H1 (cell line): ENCODE results near the gene SURF2. TPM values are rescaled to one million over a fixed set of nuclear protein-coding genes. Genes with fewer than 3 reads are reported as not detected.

ENCODE experiments used
- CTCF ChIA-PET: fragments of 300-600 bp; sonication (Branson Sonifier 250); formaldehyde crosslinking; loops from one replicate; lab custom pipeline; 2021; ENCODE audit not compliant: partially characterized antibody; lab: Charles Lee
- POLR2A ChIA-PET: fragments of 300-600 bp; sonication (Branson Sonifier 250); formaldehyde crosslinking; loops from one replicate; lab custom pipeline; 2021; ENCODE audit warnings: inconsistent platforms; ENCODE audit not compliant: partially characterized antibody; lab: Charles Lee
- DNase-seq, 2 experiments: peaks; one replicate each; pipeline versions ENCODE4 v3.0.0 to v3.0.0-alpha.2; 2010 to 2022; ENCODE audit warnings: low spot score in 2 of 2, low read depth in 1 of 2, mixed read lengths in 1 of 2
- FAIRE-seq: peaks from 2 replicates; lab custom pipeline; 2011; peaks lifted over from hg19 to GRCh38; lab: Jason Lieb, UNC
- H2AFZ ChIP-seq: 2 replicates; pipeline ENCODE4 v1.8.1; 2012; ENCODE audit warnings: low read length, inconsistent platforms
- H2AK5ac ChIP-seq: 2 replicates; pipeline ENCODE4 v1.6.1; 2013; ENCODE audit warnings: low read depth, low read length
- H2BK120ac ChIP-seq: replicated peaks from 2 replicates; pipeline ENCODE3; 2013; ENCODE audit warnings: low read depth, low read length, inconsistent platforms
- H2BK12ac ChIP-seq: 2 replicates; pipeline ENCODE4 v1.6.1; 2013; ENCODE audit warnings: low read depth, low read length
- H2BK15ac ChIP-seq: 2 replicates; pipeline ENCODE4 v1.6.1; 2013; ENCODE audit warnings: low read length
- H2BK20ac ChIP-seq: 2 replicates; pipeline ENCODE4 v1.6.1; 2013; ENCODE audit warnings: low read length
- H2BK5ac ChIP-seq: 2 replicates; pipeline ENCODE4 v1.6.1; 2013; ENCODE audit warnings: low read depth, low read length
- H3K14ac ChIP-seq: 2 replicates; pipeline ENCODE4 v1.6.1; 2013; ENCODE audit warnings: inconsistent platforms; ENCODE audit not compliant: insufficient read length
- H3K18ac ChIP-seq: 2 replicates; pipeline ENCODE4 v1.6.1; 2013; ENCODE audit warnings: low read length; ENCODE audit errors: extremely low read depth
- H3K23ac ChIP-seq: 2 replicates; pipeline ENCODE4 v1.6.1; 2013; ENCODE audit warnings: inconsistent platforms; ENCODE audit not compliant: insufficient read length
- H3K23me2 ChIP-seq: 2 replicates; pipeline ENCODE4 v1.6.1; 2013; ENCODE audit warnings: low read depth, low read length
- H3K27ac ChIP-seq: 2 replicates; pipeline ENCODE4 v1.6.1; 2011; ENCODE audit warnings: low read depth, low read length, inconsistent platforms
- H3K27me3 ChIP-seq, 4 experiments: replicated peaks in 1 of 4; 1 replicate in 1 of 4; 2 replicates in 3 of 4; pipeline versions ENCODE4 v1.6.1 to v1.8.1; 2011 to 2013; ENCODE audit warnings: low read length in 3 of 4, mild to moderate bottlenecking in 3 of 4, inconsistent platforms in 2 of 4, mixed read lengths in 2 of 4, moderate library complexity in 1 of 4; ENCODE audit not compliant: control insufficient read depth in 3 of 4, insufficient read depth in 3 of 4; ENCODE audit errors: extremely low read depth in 1 of 4
- H3K36me3 ChIP-seq, 4 experiments: 2 replicates each; pipeline versions ENCODE4 v1.6.1 to v1.8.1; 2011 to 2013; ENCODE audit warnings: mild to moderate bottlenecking in 4 of 4, low read length in 3 of 4, moderate library complexity in 2 of 4, control low read depth in 1 of 4, inconsistent platforms in 1 of 4; ENCODE audit not compliant: insufficient read depth in 4 of 4, control insufficient read depth in 2 of 4
- H3K4ac ChIP-seq: replicated peaks from 2 replicates; pipeline ENCODE3; 2013; ENCODE audit warnings: low read length, low read depth, mixed read lengths, inconsistent platforms; ENCODE audit not compliant: insufficient read length
- H3K4me1 ChIP-seq, 4 experiments: replicated peaks in 1 of 4; 1 replicate in 1 of 4; 2 replicates in 3 of 4; pipeline versions ENCODE4 v1.6.1 to v1.8.1; 2011 to 2013; ENCODE audit warnings: low read length in 3 of 4, inconsistent platforms in 2 of 4, mixed read lengths in 1 of 4; ENCODE audit not compliant: insufficient read depth in 4 of 4, control insufficient read depth in 3 of 4
- H3K4me2 ChIP-seq, 2 experiments: 2 replicates each; pipeline versions ENCODE4 v1.6.1 to v1.8.1; 2011 to 2013; ENCODE audit warnings: low read depth in 2 of 2, low read length in 2 of 2, control low read depth in 1 of 2, inconsistent platforms in 1 of 2, mild to moderate bottlenecking in 1 of 2; ENCODE audit not compliant: insufficient read depth in 1 of 2
- H3K4me3 ChIP-seq, 4 experiments: fragments of 200-600, 300-600 bp in 1 of 4; sonication (generic), shearing (Covaris generic), sonication (Bioruptor Twin) in 1 of 4; 2 replicates each; pipeline versions ENCODE4 v1.5.1 to v1.8.1; 2011 to 2016; ENCODE audit warnings: low read length in 4 of 4, low read depth in 3 of 4, control low read depth in 2 of 4, inconsistent platforms in 2 of 4, mild to moderate bottlenecking in 2 of 4, mixed read lengths in 1 of 4, moderate library complexity in 1 of 4; ENCODE audit not compliant: insufficient read depth in 2 of 4; ENCODE audit errors: extremely low read depth in 1 of 4
- H3K56ac ChIP-seq: replicated peaks from 2 replicates; pipeline ENCODE3; 2013; ENCODE audit warnings: low read depth, mild to moderate bottlenecking, mixed read lengths, low read length, inconsistent platforms; ENCODE audit not compliant: insufficient read length
- H3K79me1 ChIP-seq: 2 replicates; pipeline ENCODE4 v1.6.1; 2013; ENCODE audit warnings: low read depth, low read length, control low read depth
- H3K79me2 ChIP-seq, 2 experiments: 2 replicates each; pipeline versions ENCODE4 v1.6.1 to v1.8.1; 2012 to 2013; ENCODE audit warnings: low read length in 2 of 2, mild to moderate bottlenecking in 2 of 2, inconsistent platforms in 1 of 2; ENCODE audit not compliant: insufficient read depth in 2 of 2, control insufficient read depth in 1 of 2
- H3K9ac ChIP-seq, 4 experiments: replicated peaks in 1 of 4; 1 replicate in 1 of 4; 2 replicates in 3 of 4; pipeline versions ENCODE4 v1.6.1 to v1.8.1; 2011 to 2013; ENCODE audit warnings: low read depth in 3 of 4, low read length in 3 of 4, control low read depth in 2 of 4, mild to moderate bottlenecking in 2 of 4, moderate library complexity in 2 of 4, inconsistent platforms in 1 of 4; ENCODE audit errors: extremely low read depth in 1 of 4
- H3K9me3 ChIP-seq, 2 experiments: 2 replicates each; pipeline versions ENCODE4 v1.6.1 to v1.8.1; 2012 to 2013; ENCODE audit warnings: mild to moderate bottlenecking in 2 of 2, moderate library complexity in 2 of 2, control low read depth in 1 of 2, inconsistent platforms in 1 of 2, low read depth in 1 of 2, low read length in 1 of 2, mixed read lengths in 1 of 2; ENCODE audit not compliant: insufficient read depth in 2 of 2
- H4K20me1 ChIP-seq, 2 experiments: replicated peaks in 1 of 2; 2 replicates each; pipeline versions ENCODE3 to v1.8.1; 2011 to 2013; ENCODE audit warnings: inconsistent platforms in 2 of 2, low read length in 2 of 2, mild to moderate bottlenecking in 1 of 2; ENCODE audit not compliant: insufficient read depth in 2 of 2, control insufficient read depth in 1 of 2
- H4K5ac ChIP-seq: 2 replicates; pipeline ENCODE4 v1.6.1; 2013; ENCODE audit warnings: low read length, low read depth, mixed read lengths, inconsistent platforms; ENCODE audit not compliant: insufficient read length
- H4K8ac ChIP-seq: 2 replicates; pipeline ENCODE4 v1.8.0; 2013; ENCODE audit warnings: mild to moderate bottlenecking, moderate library complexity, low read length, inconsistent platforms; ENCODE audit not compliant: insufficient read depth; ENCODE audit errors: extremely low read depth
- H4K91ac ChIP-seq: replicated peaks from 2 replicates; pipeline ENCODE3; 2013; ENCODE audit warnings: low read length, mixed read lengths, inconsistent platforms; ENCODE audit not compliant: insufficient read length
- BCL11A ChIP-seq, 2 experiments: IDR thresholded peaks; one replicate each; pipeline ENCODE4 v1.6.1; 2011; ENCODE audit warnings: low read depth in 2 of 2, low read length in 2 of 2, mild to moderate bottlenecking in 2 of 2
- BRCA1 ChIP-seq: IDR thresholded peaks from 2 replicates; pipeline ENCODE4 v1.6.1; 2012; ENCODE audit warnings: low read depth, low read length, improper control_type of control experiment
- CBX5 ChIP-seq: fragments of 300-800, 300-1000 bp; sonication (generic); IDR thresholded peaks from 2 replicates; pipeline ENCODE4 v1.7.1; 2016; ENCODE audit warnings: antibody characterized with exemption, low read length, low read depth
- MAX ChIP-seq: IDR thresholded peaks from 2 replicates; pipeline ENCODE4 v1.6.1; 2012; ENCODE audit warnings: inconsistent platforms
- POLR2AphosphoS5 ChIP-seq: IDR thresholded peaks from 2 replicates; pipeline ENCODE4 v1.6.1; 2011; ENCODE audit warnings: low read depth, low read length
- SRF ChIP-seq: IDR thresholded peaks from 2 replicates; pipeline ENCODE4 v1.6.1; 2011; ENCODE audit warnings: mild to moderate bottlenecking, low read depth, low read length, moderate library complexity
- TEAD4 ChIP-seq: IDR thresholded peaks from 2 replicates; pipeline ENCODE4 v1.6.1; 2012; ENCODE audit warnings: low read depth, low read length, inconsistent platforms, mixed read lengths
- USF2 ChIP-seq: IDR thresholded peaks from 2 replicates; pipeline ENCODE4 v1.6.1; 2011; ENCODE audit warnings: low read length, improper control_type of control experiment
- ZNF274 ChIP-seq: IDR thresholded peaks from 2 replicates; pipeline ENCODE4 v1.7.0; 2012; ENCODE audit warnings: low read length, borderline replicate concordance; ENCODE audit errors: extremely low read depth
- WGBS, 2 experiments: shearing (Covaris generic) in 1 of 2; methylation state at CpG; one replicate each; pipeline versions ENCODE4 v1.1.6 to v1.1.7; 2013 to 2015; ENCODE audit warnings: low lambda C conversion rate in 2 of 2, mixed read lengths in 2 of 2, inconsistent platforms in 1 of 2, low coverage in 1 of 2, missing lambda C conversion rate in 1 of 2; ENCODE audit not compliant: insufficient replicate concordance in 2 of 2, insufficient coverage in 1 of 2, insufficient read length in 1 of 2; ENCODE audit errors: extremely low coverage in 1 of 2, missing lambda C conversion rate in 1 of 2; 5-methylcytosine and 5-hydroxymethylcytosine counted together
- polyA plus RNA-seq, 7 experiments: library from polyadenylated mRNA; depleted of rRNA in 3 of 7; stranded (reverse) in 5 of 7; unstranded in 2 of 7; fragments of >200 nt in 5 of 7; fragments of 200-250 nt in 2 of 7; gene quantifications; 1 replicate in 5 of 7; 2 replicates in 1 of 7; 4 replicates in 1 of 7; pipeline versions ENCODE4 v1.2.1 to v1.2.3, GENCODE V29; 2011 to 2013; ENCODE audit warnings: missing spikeins in 2 of 7, mixed read lengths in 2 of 7
- total RNA-seq: library from RNA; stranded (reverse); fragmentation: NEBNext Ultra II Directional; extraction: Animal tissue kit (Norgen Biotek cat#: 25700); gene quantifications from 2 replicates; pipeline ENCODE4 v1.2.1, GENCODE V29; 2021

SURF2 gene
- total and polyA plus RNA-seq, 2 of the 8 experiments (the other 6 are each of a cell fraction or from before 2014, with no cell fraction given), result 36.6 to 37.7 TPM

GRCh38 chr9:133390713-133391112 is 34.4 kb downstream of the SURF2 start:
- H3K18ac ChIP-seq, result no peak overlapping the region
- H4K91ac ChIP-seq, result no peak overlapping the region
- H3K4me3 ChIP-seq, result no peak overlapping the region
- H3K27ac ChIP-seq, result no peak overlapping the region
- peaks cover 12% of the 10 kb centered on the region; the same call in 1 of the 2 replicates for H3K23me2 ChIP-seq
- no peak overlapping the region for H2AK5ac ChIP-seq
- H3K4me1 ChIP-seq, result no peaks in the 10 kb centered on the region
- no peaks in the 10 kb centered on the region for H3K79me2 ChIP-seq
- FAIRE-seq (no peak), DNase-seq (no peak)
- no peak overlapping the region for H2BK20ac ChIP-seq
- H2BK120ac ChIP-seq, result no peak overlapping the region
- no peak overlapping the region for H3K4ac ChIP-seq
- H3K27me3 ChIP-seq, result no peaks in the 10 kb centered on the region; a peak in 3 of 7 replicates
- peaks cover 4% of the 10 kb centered on the region in 2 experiments; a peak in 1 of 4 replicates for H3K9me3 ChIP-seq
- no peak overlapping the region for H2BK12ac ChIP-seq
- no peak overlapping the region for H3K23ac ChIP-seq
- H2AFZ ChIP-seq, result no peak overlapping the region
- no peak overlapping the region for H3K14ac ChIP-seq
- H4K20me1 ChIP-seq, result peaks cover 0 to 2% of the 10 kb centered on the region in 2 experiments
- no peak overlapping the region for H3K56ac ChIP-seq
- WGBS, 2 experiments, result 78% methylated on average over 7 of the region's 7 CpGs; no CpG with 5 or more reads in 1 of the 2 experiments
- no peak overlapping the region for H3K4me2 ChIP-seq
- no peaks in the 10 kb centered on the region for H3K36me3 ChIP-seq
- no peak overlapping the region for H4K5ac ChIP-seq
- no peak overlapping the region for H2BK15ac ChIP-seq
- no peaks in the 10 kb centered on the region for H3K79me1 ChIP-seq
- H2BK5ac ChIP-seq, result no peak overlapping the region
- no peak overlapping the region for H4K8ac ChIP-seq
- POLR2A ChIA-PET, result interaction anchor here (0.6 to 1.7 kb wide), 3 partner anchors 13 to 43 kb away, joined by 3 to 5 read pairs (median 3); partner anchors contain the start of genes MED22 and RPL7A
- CTCF ChIA-PET, result interaction anchor here (0.6 to 2.7 kb wide), 3 partner anchors 11 to 17 kb away, joined by 3 to 11 read pairs (median 4); no protein-coding TSS in a partner anchor
- H3K9ac ChIP-seq, result no peak overlapping the region
- TF ChIP-seq CBX5 (no peak), BCL11A (IDR thresholded peaks at IDR 0.05; ENCODE audit: low read depth in 2 of 2, low read length in 2 of 2) (no peak), BRCA1 (no peak), MAX (no peak), POLR2AphosphoS5 (no peak), USF2 (no peak), ZNF274 (no peak), SRF (no peak), TEAD4 (no peak)
